HG02970 (cell line): ENCODE results near the gene NUDCD2.

Experiments used
- ATAC-seq: cut with Tn5 transposase; IDR thresholded peaks from one replicate; pipeline ENCODE4 v1.9.1; 2021; ENCODE audit warnings: mild to moderate bottlenecking, moderate library complexity, moderate number of reproducible peaks; ENCODE audit not compliant: unreplicated experiment, low FRiP score

The NUDCD2 gene, protein sequence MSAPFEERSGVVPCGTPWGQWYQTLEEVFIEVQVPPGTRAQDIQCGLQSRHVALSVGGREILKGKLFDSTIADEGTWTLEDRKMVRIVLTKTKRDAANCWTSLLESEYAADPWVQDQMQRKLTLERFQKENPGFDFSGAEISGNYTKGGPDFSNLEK

DNA sequence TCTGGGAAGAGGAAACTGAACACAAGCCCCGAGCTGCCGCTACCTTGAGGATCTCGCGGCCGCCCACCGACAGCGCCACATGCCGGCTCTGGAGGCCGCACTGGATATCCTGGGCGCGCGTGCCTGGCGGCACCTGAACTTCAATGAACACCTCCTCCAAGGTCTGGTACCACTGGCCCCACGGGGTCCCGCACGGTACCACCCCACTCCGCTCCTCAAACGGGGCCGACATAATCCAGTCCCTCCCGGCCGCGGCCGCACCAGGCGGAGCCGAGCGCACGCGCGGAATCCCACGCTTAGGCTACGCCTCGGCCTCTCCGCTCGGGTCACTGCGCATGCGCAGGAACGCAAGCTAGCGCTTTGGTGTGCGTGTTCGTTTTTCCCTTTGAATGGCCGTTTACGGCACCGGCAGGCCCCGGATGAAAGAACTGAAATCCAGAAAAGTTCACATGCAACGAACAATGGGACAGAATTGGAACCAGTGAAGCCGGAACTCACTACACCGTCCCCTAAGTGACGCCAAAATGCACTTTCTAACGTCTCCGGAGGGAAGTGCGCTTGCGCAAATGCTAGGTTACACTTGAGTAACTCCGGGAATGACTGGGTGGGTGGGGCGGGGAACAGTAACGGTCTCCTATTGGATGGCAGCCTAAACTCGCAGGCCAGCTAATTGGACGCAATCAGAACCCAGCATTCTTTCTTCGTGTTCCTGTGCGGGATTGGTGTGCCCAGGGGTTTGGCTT, at the start of gene NUDCD2:
TSS of gene NUDCD2 (minus strand) at position 284 of the 743 bp plus-strand sequence. CDS start at position 232, 52 bp downstream.
- peak; percentile 87 for ATAC-seq

DNA sequence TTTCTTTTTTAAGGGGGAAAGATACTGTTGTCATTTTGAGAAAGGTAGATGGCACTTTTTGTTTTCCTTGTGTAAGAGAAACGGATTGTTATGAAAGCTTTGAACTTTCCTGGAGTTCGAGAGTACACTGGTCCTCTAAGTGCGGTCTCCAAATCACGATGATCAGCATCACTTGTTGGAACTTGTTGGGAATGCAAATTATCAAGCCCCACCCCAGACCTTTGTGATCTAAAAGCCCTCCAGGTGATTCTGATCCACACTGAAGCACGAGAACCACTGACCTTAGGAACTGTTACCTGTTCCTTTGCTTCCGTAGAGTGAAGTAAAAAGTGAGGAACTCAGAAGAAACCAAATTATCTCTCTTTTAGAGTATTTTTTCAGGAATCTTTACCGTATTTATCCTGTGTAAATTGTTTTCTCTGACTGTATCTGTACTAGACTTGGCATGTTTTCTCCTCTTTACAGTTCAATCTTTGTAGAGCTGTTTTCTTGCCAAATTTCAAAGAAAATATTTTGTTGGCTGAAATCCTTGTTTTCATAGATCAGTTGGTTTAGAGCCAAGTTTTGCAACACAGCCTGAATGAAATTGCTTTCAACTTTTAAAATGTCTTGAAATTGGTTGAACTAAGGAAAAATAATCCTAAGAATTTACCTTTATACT, 49.5 kb upstream of the NUDCD2 start:
- no peak for ATAC-seq

DNA sequence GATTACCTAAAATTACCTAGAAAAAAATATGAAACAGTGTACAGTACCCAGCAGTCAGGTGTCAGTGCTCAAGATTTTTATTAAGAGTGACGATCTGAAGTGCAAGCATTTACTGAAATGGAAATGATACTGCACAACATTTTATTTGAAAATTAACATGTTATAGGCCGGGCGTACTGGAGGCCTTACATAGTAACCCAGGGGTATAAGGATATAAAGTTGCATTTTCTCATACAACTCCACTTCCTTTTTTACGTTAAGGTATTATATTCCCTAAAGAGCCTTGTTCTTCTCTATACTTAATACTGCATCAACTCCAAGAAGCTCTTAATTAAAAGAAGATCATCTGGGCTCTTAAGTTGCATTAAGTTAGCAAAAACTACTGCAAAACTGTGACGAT, 48.9 kb upstream of the NUDCD2 start:
- no peak for ATAC-seq

DNA sequence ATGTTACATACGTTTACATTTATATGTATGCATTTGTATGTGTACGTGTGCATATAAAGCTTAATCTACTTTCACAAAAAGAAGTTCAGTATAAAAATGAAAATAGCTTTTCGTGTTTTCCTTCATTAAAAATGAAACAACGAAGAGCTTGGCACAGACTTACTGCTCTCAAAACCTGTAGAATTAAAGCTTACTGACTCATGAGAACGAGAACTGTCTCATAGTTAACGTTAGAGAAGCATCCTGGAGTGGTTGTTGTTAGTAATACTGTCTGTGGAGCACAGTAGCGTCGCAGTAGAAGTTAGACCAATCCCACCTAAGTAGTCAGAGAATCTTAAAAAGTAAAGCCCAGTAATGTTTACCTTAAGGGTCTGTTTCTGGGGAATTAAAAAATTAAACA, 46.8 kb upstream of the NUDCD2 start:
- no peak for ATAC-seq

DNA sequence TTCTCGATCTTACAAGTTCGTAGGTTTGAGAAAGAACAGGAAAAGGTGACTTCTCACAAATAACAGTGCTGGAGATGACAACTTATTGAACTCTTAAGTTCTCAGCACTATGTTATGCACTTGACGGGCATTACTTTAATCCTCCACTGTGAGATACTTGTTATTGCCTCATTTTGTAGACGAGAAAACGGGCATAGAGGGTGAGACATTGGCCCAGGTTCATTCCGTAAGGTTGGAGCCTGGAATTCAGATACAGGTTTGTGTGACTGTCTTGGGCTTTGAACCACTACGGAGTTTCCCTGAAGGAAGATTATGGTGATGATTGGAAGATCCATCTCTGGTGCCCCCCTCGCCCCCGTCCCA, 46.2 kb upstream of the NUDCD2 start:
- ATAC-seq, result peak; percentile 10

DNA sequence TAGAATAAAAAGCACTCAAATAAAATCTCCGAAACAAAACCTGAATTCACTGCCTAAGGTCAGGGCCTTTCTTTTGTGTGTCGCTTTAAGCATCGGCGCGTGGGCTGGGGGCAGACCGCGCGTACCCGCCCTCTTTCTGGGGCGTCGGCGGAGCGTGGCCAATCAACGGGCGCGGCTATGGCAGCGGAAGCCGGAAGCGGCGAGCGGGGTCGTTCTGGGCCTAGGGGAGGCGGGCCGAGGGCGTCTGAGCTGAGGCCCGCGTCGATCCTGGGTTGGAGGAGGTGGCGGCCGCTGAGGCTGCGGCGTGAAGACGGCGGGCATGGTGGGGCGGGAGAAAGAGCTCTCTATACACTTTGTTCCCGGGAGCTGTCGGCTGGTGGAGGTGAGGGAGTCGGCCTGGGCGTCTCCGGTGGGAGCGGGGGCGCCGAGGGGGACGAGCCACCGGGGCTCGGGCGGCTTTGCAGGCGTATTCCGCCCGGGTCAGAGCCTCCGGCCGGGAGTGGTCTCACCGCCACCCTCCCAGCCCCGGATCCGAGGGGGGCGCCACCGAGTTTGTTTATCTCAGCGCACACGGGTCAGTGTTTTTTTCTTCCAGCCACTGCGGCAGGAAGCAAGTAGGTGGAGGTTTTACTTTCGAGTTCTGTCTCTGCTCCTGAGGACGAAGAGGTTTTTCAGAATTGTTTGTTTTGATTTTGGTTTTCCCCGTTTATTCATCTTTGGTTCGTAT, 45.6 kb upstream of the NUDCD2 start, which contains the start of gene MAT2B:
TSS of gene MAT2B (plus strand) at position 252 of the 727 bp plus-strand sequence. CDS start at position 320, 68 bp downstream.
- ATAC-seq, result peak; percentile 94

DNA sequence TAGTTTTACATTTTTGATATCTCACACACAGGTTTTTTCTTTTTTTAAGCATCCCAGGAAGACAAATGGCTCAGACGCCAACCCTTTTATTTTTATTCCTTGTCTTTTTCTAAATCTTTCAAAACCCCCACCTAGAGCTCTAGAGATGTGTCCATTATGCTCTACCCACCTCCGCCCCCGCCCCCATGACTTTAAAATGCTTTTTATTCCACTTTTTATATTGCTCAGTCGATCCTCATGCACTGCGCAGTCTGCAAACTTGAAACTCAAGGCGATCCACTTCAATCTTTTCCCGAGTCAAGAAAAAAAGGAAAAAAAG, 45.1 kb upstream of the NUDCD2 start:
- ATAC-seq, result peak; percentile 1

DNA sequence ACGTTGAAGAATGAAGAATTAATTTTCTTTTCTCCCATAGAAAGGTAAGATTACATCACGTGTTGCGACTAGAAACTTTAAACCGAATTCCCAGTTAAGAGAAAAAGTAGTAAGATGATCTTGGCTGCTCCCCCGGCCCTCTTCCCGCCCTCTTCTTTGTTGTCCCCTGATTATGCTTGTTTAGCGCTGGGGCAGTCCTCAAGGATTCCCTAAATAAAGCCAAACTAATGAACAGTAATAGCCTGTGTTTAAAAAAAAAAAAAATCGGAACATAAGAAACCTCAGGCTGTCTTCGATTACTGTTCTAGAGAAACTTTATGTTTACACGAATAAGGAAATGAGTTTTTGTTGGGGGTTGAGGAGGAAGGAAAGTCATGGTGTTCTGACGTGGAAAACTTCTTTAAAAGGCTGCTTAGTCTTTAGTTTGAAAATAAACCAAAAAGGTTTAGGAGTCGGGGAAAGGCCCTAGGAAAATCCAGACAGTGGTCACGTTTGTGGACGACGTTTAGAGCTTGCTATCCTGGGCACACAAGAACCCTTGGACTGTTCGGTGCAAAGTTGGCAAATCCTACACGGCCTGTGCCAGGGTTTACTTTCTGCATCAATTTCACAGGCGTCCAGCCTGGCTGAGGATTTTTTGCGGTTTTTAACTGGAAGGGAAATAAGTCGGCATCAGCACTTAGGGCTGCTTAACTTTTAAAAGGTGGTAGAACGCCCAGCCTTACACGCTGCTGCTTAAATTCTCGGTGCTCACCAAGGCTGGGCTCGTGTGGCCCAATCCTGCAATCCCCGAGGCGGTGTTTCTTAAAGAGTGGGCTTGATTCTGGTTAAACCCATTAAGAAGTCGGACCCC, 44.4 kb upstream of the NUDCD2 start:
- ATAC-seq, result no peak

DNA sequence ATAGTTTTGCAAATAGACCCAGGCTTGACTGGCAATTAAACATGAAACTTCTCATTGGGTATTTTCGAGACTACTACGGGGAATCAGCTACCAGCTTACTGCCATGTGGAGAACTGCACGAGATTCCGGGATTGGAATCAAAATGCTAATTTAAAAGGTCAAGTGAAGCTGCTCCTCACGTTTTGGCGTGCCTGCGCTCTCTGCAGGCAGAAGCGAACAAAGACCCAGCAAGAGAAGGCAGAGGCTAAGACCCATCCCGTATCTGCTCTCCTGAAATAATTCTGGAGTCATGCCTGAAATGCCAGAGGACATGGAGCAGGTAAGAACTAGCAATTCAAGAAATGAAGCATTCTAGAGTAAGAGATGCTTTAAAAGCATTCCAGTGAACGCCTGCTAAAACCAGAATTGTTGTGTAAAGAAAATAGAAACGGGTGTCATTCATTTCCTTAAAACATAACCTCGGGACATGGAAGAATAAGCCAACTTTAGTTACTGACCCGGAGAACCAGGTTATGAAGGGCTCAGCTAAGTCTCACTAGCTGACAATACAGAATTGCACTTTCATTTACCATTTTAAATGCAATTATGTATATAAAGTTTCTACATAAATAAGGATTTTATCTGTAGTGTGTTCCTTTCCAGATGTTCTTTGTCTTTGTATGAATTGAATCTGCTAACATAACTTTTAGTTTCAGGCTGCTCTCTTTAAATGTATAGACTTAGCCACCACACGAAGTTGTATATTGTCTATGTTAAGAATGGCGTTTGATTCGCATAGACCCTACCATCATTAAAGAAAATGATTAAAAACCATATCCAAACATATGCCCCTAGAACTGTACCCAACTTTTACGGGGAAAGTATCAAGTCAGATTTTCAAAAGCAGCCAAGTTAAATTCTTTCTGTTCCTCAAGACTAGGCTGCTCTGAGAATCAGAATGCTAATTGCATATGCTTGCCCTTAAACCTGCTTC, 43.5 kb upstream of the NUDCD2 start:
- ATAC-seq, result no peak

DNA sequence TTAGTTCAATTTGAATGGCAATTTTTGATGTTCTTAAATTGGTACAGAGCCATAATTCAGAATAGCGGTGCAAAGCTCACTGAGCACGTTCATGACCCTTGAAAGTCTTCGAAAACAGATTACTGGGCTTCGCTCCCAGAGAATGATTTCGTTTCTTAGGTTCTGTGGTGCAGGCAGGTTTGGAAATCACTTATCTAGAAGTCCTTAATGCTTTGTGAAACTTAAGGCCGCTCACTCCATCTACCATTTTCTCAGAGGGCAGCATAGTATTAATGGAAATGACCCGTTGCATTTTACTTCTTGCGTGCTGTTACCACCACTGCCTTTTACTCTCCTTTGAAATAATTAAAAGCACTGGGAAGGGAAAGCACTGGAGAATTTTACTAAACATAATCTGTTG, 42.6 kb upstream of the NUDCD2 start:
- ATAC-seq, result no peak

DNA sequence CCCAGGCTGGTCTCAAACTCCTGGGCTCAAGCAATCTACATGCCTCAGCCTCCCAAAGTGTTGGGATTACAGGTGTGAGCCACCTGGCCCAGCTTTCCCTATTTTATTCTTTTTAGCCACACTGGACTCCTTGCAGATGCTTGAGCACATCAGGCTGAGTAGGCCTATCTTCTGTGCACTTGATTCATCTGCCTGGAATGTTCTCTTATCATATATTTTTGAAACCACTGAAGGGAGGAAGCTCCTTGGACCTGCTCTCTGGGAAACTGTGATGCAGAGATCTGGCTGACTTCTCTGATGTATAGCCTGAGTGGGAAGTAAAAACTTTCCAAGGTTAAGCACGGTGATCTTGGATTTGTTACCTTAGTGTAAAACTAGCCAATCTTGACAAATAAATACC, 39.0 kb upstream of the NUDCD2 start:
- no peak for ATAC-seq

DNA sequence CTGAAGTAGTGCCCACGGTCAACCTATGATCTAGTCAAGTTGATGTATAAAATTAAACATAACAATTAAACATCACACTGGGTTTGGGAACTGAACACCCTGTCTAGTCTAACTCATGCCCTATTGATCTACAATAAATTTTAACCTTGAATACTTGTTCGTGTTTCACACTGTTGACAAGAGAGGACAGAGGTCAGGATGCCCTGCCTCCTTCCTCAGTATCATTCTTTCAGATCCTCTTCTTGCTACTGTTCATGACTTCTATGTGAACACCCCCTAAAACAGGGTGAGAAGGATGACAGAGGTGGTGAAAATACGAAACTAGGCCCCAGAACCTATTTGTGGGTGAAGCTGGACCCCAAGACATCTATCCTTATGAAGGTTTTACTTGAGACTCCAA, 37.4 kb upstream of the NUDCD2 start:
- ATAC-seq, result no peak

DNA sequence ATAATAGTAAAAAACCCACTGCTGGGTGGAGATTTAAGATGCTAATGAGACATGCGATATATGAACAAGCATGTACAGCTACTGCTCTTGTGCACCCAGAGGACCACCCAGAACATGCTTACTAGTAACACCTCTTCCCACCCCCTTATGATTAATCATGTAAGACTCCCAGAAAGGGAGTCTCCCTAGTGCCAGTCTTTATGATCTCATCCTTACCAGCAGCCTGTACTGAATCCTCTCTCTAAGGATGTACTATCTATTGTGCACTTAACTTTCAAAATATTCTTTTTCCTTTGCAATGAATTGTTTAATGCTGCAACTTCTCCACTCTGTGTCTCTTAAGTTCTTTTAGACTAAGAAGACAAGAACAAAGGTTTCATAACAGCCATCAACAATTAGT, 36.4 kb upstream of the NUDCD2 start:
- ATAC-seq, result no peak

DNA sequence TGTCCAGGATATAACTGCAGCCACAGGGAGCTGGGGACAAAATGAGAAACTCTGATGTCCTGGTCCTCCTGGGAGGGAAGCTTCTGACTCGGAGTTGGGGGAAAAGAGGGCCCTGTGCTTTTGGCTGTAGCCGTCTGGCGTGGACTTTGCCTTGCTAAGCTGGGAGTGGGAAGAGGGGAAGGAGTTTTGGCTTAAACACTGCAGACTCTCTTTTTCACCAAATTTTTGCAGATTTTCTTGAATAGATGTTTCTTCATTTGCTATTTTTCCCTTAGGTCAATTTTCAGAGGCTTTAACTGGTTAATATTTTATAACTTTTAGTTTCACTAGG, 29.8 kb upstream of the NUDCD2 start:
- ATAC-seq, result no peak

DNA sequence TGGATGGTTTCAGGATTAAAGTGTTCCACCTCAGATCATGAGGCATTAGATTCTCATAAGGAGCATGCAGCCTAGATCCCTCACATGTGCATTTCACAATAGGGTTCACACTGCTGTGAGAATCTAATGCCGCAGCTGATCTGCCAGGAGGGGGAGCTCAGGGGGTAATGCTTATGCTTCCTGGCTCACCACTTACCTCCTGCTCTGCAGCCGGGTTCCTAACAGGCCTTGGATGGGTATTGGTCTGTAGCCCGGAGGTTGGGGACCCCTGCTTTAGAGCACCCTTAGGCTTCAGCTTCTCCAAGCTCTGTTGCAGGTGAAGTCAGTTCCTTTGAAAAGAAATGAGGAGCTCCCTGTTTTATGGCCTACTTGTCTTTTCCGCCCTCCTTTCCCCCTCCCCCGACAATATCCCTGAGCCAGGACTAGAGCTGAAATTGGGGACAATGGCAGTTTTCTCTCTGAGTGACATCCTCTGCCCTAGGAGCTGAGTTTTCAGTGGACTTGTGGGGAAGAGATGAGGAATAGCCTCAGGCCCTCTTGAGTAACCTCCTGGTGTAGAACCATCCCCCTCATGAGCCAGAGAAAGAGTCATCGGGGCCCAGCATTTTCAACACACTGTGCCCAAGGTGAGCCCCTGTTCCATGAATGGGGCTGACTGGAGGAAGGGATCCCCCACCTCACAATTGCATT, 29.3 kb upstream of the NUDCD2 start:
- ATAC-seq, result no peak

DNA sequence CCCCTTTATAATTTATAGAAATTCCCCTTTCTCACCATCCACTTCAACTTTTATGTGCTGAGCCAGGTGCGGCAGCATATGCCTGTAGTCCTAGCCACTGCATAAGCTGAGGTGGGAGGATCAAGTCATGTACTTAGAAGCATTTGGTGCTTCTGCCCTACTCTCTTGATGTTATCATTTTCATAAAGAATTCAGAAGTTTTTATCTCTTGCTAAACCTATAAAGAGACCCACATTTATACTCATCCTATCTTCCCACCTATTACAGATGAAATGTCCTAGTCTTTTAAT, 19.0 kb upstream of the NUDCD2 start:
- no peak for ATAC-seq

DNA sequence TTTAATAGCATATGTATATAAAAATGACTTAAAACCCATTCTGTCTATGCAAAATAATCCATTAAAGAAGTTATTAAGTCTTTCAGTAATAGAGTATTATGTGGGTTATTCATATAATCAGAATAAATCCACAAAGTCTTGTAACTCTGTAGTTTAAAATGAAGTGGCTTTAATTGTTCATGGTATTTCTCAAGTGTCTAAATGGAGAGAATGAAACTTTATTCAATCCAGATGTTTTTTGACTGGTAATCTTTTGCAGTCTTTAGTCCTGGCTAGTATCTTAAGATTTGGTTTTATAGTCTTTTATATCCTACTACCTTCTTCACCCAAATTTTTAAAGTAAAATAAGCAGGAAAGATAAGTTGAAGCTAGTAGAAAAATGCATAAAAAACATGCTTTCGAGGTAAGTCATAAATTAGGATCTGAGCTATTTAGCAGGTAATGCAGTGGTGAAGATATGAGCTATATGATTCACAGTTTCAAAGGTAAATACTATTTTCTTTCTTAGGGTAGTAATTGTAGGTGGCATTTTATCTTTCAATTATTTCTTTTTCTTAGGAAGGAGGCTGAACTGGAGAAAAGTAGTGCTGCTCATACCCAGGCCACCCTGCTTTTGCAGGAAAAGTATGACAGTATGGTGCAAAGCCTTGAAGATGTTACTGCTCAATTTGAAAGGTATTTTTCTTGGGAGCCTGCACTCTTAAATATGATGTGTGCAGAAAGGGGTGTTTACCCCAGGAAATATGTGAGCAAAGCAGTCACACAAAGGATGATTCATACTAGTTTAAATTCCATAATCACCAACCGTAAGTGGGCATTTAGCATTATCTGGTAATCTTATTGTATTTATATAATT, 18.5 kb upstream of the NUDCD2 start:
- ATAC-seq, result no peak

DNA sequence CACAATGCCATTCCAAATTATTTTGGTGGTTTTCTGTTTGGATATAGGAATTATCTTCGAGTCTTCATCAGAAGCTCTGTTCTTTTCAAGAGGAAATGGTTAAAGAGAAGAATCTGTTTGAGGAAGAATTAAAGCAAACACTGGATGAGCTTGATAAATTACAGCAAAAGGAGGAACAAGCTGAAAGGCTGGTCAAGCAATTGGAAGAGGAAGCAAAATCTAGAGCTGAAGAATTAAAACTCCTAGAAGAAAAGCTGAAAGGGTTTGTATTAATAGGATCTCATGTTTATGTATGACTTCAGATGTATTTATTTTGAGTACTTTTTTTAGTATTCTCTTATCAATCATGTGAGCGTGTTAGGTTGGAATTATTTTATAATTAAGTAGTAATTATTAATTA, 15.5 kb upstream of the NUDCD2 start:
- no peak for ATAC-seq
